Esophagus muscularis mucosa (tissue), 3 donors: ENCODE data around the gene PPP3CA.

Source experiments
- CTCF ChIP-seq, 3 experiments: fragments of 200-600 bp in 2 of 3; fragments of 450-650 bp in 1 of 3; sonication (generic) in 2 of 3; IDR thresholded peaks; one replicate each; pipeline ENCODE4 v1.5.1; 2017 to 2019; ENCODE audit warnings: antibody characterized with exemption in 3 of 3, mild to moderate bottlenecking in 2 of 3, moderate library complexity in 1 of 3
- EP300 ChIP-seq: sonication (generic); formaldehyde crosslinking; IDR thresholded peaks from one replicate; pipeline ENCODE4 v1.6.1; 2017; ENCODE audit warnings: antibody characterized with exemption

- TF ChIP-seq CTCF (IDR thresholded peaks at IDR 0.05) (no peak), EP300 (no peak)
These were observed 65.1 kb downstream of the PPP3CA start for GRCh38 chr4:101282076-101282844.
